HepG2 (cell line): ENCODE data around the gene MPI. TPM values are rescaled to one million over a fixed set of nuclear protein-coding genes. Genes with fewer than 3 reads are reported as not detected.

Source experiments
- ATRX ChIP-seq: sonication (generic); formaldehyde crosslinking; IDR thresholded peaks from 2 replicates; pipeline ENCODE4 v1.4.0; 2020; ENCODE audit warnings: missing genetic modification reagents, borderline replicate concordance
- BORCS8-MEF2B ChIP-seq: sonication (generic); formaldehyde crosslinking; IDR thresholded peaks from 2 replicates; pipeline ENCODE4 v1.8.0; 2022; ENCODE audit warnings: mild to moderate bottlenecking, missing genetic modification reagents
- DNMT1 ChIP-seq: sonication (generic); formaldehyde crosslinking; IDR thresholded peaks from 2 replicates; pipeline ENCODE4 v1.5.1; 2020; ENCODE audit warnings: mild to moderate bottlenecking, missing genetic modification reagents
- KDM1A ChIP-seq: IDR thresholded peaks from 2 replicates; pipeline ENCODE4 v1.6.1; 2016; ENCODE audit warnings: missing compliant biosample characterization
- NCOR1 ChIP-seq: fragments of 200-600 bp; sonication (generic); IDR thresholded peaks from 2 replicates; pipeline ENCODE4 v1.7.0; 2017; ENCODE audit warnings: antibody characterized with exemption, low read length, borderline replicate concordance
- NFYC ChIP-seq: IDR thresholded peaks from 2 replicates; pipeline ENCODE4 v1.6.1; 2016; ENCODE audit warnings: missing genetic modification reagents, missing compliant biosample characterization
- NR2F2 ChIP-seq: IDR thresholded peaks from 2 replicates; pipeline ENCODE4 v1.6.1; 2012; ENCODE audit warnings: low read depth, inconsistent platforms, borderline replicate concordance
- PHF5A ChIP-seq: IDR thresholded peaks from one replicate; pipeline ENCODE4 v1.6.1; 2018; ENCODE audit warnings: low read depth, missing genetic modification reagents; ENCODE audit not compliant: unreplicated experiment
- POLR2A ChIP-seq, 2 experiments: IDR thresholded peaks; 2 replicates each; pipeline ENCODE4 v1.6.1; 2011; ENCODE audit warnings: low read depth in 2 of 2, low read length in 2 of 2, mild to moderate bottlenecking in 1 of 2, moderate library complexity in 1 of 2; ENCODE audit not compliant: insufficient read depth in 1 of 2
- SPEN ChIP-seq: sonication (generic); formaldehyde crosslinking; IDR thresholded peaks from 2 replicates; pipeline ENCODE4 v1.5.1; 2020; ENCODE audit warnings: low read depth, mild to moderate bottlenecking, missing genetic modification reagents
- ZNF17 ChIP-seq: sonication (generic); formaldehyde crosslinking; IDR thresholded peaks from 2 replicates; pipeline ENCODE4 v1.5.0; 2020; ENCODE audit warnings: mild to moderate bottlenecking, missing genetic modification reagents
- ZNF335 ChIP-seq: sonication (generic); formaldehyde crosslinking; IDR thresholded peaks from 2 replicates; pipeline ENCODE4 v1.4.0; 2020; ENCODE audit warnings: missing genetic modification reagents
- ZSCAN25 ChIP-seq: sonication (generic); formaldehyde crosslinking; IDR thresholded peaks from 2 replicates; pipeline ENCODE4 v1.8.0; 2022; ENCODE audit warnings: mild to moderate bottlenecking, missing genetic modification reagents
- polyA plus RNA-seq, 8 experiments: library from polyadenylated mRNA; depleted of rRNA in 3 of 8; stranded (reverse) in 7 of 8; unstranded in 1 of 8; fragments of >200 nt; fragmentation: Illumina TruSeq in 4 of 8; extraction: Trizol in 4 of 8; gene quantifications; 2 replicates each; pipeline versions ENCODE4 v1.2.1 to v1.2.3, GENCODE V29; 2011 to 2016; ENCODE audit warnings: low read depth in 4 of 8, missing spikeins in 1 of 8, mixed read lengths in 1 of 8; ENCODE audit not compliant: insufficient read depth in 1 of 8
- total RNA-seq, 5 experiments: library from RNA; depleted of rRNA; stranded (reverse); fragments of >200 nt; fragmentation: Illumina TruSeq; extraction: Trizol; gene quantifications; 2 replicates each; pipeline ENCODE4 v1.2.3, GENCODE V29; 2016; ENCODE audit warnings: low read depth in 1 of 5
- TF ChIP-seq, protein P1 (sequence below): sonication (generic); formaldehyde crosslinking; IDR thresholded peaks from 2 replicates; pipeline ENCODE4 v1.5.0; 2020; ENCODE audit warnings: mild to moderate bottlenecking, missing genetic modification reagents
- TF ChIP-seq, protein P2 (sequence below): IDR thresholded peaks from 2 replicates; pipeline ENCODE4 v1.6.1; 2016; ENCODE audit warnings: low read depth, borderline replicate concordance
- TF ChIP-seq, protein P3 (sequence below): sonication (generic); formaldehyde crosslinking; conservative IDR thresholded peaks from 2 replicates; pipeline ENCODE4 v1.4.0; 2020; ENCODE audit warnings: missing genetic modification reagents
- TF ChIP-seq, protein P4 (sequence below): sonication (generic); formaldehyde crosslinking; IDR thresholded peaks from 2 replicates; pipeline ENCODE4 v1.5.1; 2020; ENCODE audit warnings: missing genetic modification reagents, mild to moderate bottlenecking, borderline replicate concordance
- TF ChIP-seq, protein P5 (sequence below): sonication (generic); formaldehyde crosslinking; IDR thresholded peaks from 2 replicates; pipeline ENCODE4 v1.4.0; 2020; ENCODE audit warnings: missing genetic modification reagents
- TF ChIP-seq, protein P6 (sequence below): IDR thresholded peaks from 2 replicates; pipeline ENCODE4 v1.6.1; 2016; ENCODE audit warnings: low read depth, control low read depth

MPI gene
- total and polyA plus RNA-seq, 2 of the 13 experiments (the other 11 are each of a cell fraction or from before 2014, with no cell fraction given): 36.9 to 63.5 TPM

DNA sequence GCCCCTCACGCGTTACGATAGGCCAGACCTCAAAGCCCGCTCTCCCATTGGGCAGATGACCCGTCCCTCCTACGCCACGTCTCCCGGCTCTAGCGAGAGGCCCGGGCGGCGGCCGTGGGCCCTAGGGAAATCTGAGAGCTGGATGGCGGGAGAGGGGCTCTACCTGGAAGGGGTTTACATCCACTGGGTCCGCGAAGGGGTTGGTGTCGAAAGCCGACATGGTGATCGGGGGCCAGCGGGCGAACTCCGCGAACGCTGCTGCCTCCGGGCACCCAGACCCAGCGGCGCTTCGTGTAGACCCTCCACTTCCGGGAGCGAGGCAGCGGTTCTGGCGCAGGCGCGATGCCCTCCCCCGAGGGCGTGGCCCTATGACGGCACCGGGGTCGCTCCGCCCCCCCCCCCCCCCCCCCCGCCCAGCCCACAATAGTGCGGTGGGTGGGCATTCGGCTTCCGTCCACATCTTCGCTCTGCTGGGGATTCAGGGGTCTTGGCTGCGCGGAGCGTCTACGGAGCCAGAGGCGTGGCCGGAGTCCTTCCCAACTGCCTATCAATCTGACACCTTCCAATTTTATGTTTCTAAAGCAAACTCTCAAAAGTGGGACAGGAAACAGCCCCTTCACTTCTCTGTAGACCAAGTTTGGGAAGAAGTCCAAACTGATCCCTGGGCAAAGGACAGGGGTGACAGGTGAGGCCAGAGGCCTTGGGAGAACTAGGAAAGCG, 16.6 kb upstream of the MPI start, which contains the start of gene SCAMP2 (continued):
- TF ChIP-seq, protein P1, sequence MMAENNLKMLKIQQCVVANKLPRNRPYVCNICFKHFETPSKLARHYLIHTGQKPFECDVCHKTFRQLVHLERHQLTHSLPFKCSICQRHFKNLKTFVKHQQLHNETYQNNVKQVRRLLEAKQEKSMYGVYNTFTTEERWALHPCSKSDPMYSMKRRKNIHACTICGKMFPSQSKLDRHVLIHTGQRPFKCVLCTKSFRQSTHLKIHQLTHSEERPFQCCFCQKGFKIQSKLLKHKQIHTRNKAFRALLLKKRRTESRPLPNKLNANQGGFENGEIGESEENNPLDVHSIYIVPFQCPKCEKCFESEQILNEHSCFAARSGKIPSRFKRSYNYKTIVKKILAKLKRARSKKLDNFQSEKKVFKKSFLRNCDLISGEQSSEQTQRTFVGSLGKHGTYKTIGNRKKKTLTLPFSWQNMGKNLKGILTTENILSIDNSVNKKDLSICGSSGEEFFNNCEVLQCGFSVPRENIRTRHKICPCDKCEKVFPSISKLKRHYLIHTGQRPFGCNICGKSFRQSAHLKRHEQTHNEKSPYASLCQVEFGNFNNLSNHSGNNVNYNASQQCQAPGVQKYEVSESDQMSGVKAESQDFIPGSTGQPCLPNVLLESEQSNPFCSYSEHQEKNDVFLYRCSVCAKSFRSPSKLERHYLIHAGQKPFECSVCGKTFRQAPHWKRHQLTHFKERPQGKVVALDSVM (CRISPR knock-in tag): no peak
- TF ChIP-seq ZNF17 (CRISPR knock-in tag) (no peak), DNMT1 (CRISPR knock-in tag) (no peak), KDM1A (CRISPR knock-in tag) (no peak), SPEN (CRISPR knock-in tag) (peak; percentile 37; the same call in 1 of the 2 replicates), POLR2A (IDR thresholded peaks at IDR 0.05; ENCODE audit: insufficient read depth in 1 of 2, low read depth in 2 of 2, low read length in 2 of 2) (peak; percentile 92 to 93), NR2F2 (no peak), ZSCAN25 (CRISPR knock-in tag) (no peak), ATRX (CRISPR knock-in tag) (no peak), BORCS8-MEF2B (CRISPR knock-in tag) (no peak), ZNF335 (CRISPR knock-in tag) (peak; percentile 52; the same call in 1 of the 2 replicates), PHF5A (no peak), NFYC (CRISPR knock-in tag) (peak; percentile 91), NCOR1 (no peak)
- TF ChIP-seq, protein P2, sequence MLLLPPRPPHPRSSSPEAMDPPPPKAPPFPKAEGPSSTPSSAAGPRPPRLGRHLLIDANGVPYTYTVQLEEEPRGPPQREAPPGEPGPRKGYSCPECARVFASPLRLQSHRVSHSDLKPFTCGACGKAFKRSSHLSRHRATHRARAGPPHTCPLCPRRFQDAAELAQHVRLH (CRISPR knock-in tag): peak; percentile 31; the same call in 1 of the 2 replicates
- TF ChIP-seq, protein P3, sequence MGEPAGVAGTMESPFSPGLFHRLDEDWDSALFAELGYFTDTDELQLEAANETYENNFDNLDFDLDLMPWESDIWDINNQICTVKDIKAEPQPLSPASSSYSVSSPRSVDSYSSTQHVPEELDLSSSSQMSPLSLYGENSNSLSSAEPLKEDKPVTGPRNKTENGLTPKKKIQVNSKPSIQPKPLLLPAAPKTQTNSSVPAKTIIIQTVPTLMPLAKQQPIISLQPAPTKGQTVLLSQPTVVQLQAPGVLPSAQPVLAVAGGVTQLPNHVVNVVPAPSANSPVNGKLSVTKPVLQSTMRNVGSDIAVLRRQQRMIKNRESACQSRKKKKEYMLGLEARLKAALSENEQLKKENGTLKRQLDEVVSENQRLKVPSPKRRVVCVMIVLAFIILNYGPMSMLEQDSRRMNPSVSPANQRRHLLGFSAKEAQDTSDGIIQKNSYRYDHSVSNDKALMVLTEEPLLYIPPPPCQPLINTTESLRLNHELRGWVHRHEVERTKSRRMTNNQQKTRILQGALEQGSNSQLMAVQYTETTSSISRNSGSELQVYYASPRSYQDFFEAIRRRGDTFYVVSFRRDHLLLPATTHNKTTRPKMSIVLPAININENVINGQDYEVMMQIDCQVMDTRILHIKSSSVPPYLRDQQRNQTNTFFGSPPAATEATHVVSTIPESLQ: no peak
- TF ChIP-seq, protein P4, sequence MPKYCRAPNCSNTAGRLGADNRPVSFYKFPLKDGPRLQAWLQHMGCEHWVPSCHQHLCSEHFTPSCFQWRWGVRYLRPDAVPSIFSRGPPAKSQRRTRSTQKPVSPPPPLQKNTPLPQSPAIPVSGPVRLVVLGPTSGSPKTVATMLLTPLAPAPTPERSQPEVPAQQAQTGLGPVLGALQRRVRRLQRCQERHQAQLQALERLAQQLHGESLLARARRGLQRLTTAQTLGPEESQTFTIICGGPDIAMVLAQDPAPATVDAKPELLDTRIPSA (CRISPR knock-in tag): no peak
- TF ChIP-seq, protein P5, sequence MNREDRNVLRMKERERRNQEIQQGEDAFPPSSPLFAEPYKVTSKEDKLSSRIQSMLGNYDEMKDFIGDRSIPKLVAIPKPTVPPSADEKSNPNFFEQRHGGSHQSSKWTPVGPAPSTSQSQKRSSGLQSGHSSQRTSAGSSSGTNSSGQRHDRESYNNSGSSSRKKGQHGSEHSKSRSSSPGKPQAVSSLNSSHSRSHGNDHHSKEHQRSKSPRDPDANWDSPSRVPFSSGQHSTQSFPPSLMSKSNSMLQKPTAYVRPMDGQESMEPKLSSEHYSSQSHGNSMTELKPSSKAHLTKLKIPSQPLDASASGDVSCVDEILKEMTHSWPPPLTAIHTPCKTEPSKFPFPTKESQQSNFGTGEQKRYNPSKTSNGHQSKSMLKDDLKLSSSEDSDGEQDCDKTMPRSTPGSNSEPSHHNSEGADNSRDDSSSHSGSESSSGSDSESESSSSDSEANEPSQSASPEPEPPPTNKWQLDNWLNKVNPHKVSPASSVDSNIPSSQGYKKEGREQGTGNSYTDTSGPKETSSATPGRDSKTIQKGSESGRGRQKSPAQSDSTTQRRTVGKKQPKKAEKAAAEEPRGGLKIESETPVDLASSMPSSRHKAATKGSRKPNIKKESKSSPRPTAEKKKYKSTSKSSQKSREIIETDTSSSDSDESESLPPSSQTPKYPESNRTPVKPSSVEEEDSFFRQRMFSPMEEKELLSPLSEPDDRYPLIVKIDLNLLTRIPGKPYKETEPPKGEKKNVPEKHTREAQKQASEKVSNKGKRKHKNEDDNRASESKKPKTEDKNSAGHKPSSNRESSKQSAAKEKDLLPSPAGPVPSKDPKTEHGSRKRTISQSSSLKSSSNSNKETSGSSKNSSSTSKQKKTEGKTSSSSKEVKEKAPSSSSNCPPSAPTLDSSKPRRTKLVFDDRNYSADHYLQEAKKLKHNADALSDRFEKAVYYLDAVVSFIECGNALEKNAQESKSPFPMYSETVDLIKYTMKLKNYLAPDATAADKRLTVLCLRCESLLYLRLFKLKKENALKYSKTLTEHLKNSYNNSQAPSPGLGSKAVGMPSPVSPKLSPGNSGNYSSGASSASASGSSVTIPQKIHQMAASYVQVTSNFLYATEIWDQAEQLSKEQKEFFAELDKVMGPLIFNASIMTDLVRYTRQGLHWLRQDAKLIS (CRISPR knock-in tag): no peak
- TF ChIP-seq, protein P6, sequence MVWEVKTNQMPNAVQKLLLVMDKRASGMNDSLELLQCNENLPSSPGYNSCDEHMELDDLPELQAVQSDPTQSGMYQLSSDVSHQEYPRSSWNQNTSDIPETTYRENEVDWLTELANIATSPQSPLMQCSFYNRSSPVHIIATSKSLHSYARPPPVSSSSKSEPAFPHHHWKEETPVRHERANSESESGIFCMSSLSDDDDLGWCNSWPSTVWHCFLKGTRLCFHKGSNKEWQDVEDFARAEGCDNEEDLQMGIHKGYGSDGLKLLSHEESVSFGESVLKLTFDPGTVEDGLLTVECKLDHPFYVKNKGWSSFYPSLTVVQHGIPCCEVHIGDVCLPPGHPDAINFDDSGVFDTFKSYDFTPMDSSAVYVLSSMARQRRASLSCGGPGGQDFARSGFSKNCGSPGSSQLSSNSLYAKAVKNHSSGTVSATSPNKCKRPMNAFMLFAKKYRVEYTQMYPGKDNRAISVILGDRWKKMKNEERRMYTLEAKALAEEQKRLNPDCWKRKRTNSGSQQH: no peak
